SK-N-SH (cell line): Measurements from ENCODE around the gene SLC26A2. TPM values are rescaled to one million over a fixed set of nuclear protein-coding genes. Genes with fewer than 3 reads are reported as not detected.

Experiments
- CTCF ChIA-PET: fragments of 300-600, 350-600 bp; formaldehyde crosslinking; extraction: SDS; loops from one replicate; lab custom pipeline; 2021; lab: Yijun Ruan, JAX
- POLR2A ChIA-PET: fragments of 350-600 bp; sonication (Branson Sonifier 250); formaldehyde crosslinking; extraction: SDS; loops from one replicate; lab custom pipeline; 2020; ENCODE audit warnings: antibody characterized with exemption, inconsistent platforms; lab: Yijun Ruan, JAX
- DNase-seq: peaks from one replicate; pipeline ENCODE4 v3.0.0; 2012
- H2AFZ ChIP-seq: fragments of 200-600 bp; sonication (generic); 2 replicates; pipeline ENCODE4 v1.8.1; 2016; ENCODE audit warnings: antibody characterized with exemption, mild to moderate bottlenecking, low read depth
- H3F3A ChIP-seq: fragments of 200-600 bp; sonication (generic); replicated peaks from 2 replicates; pipeline ENCODE3; 2016; ENCODE audit warnings: antibody characterized with exemption, mild to moderate bottlenecking; ENCODE audit not compliant: insufficient read depth
- H3K27ac ChIP-seq, 2 experiments: fragments of 200-500 bp in 1 of 2; fragments of 200-600 bp in 1 of 2; sonication (Bioruptor generic) in 1 of 2; sonication (generic), shearing (Covaris generic) in 1 of 2; 2 replicates each; pipeline versions ENCODE4 v1.5.1 to v1.6.1; 2014 to 2016; ENCODE audit warnings: low read depth in 2 of 2, inconsistent platforms in 1 of 2, low read length in 1 of 2, mild to moderate bottlenecking in 1 of 2, mixed read lengths in 1 of 2
- H3K27me3 ChIP-seq: fragments of 200-600 bp; sonication (generic), shearing (Covaris generic); 2 replicates; pipeline ENCODE4 v1.6.1; 2016; ENCODE audit warnings: mixed run types; ENCODE audit not compliant: insufficient read depth
- H3K36me3 ChIP-seq, 2 experiments: fragments of 200-500 bp in 1 of 2; fragments of 200-600 bp in 1 of 2; sonication (Bioruptor generic) in 1 of 2; sonication (generic) in 1 of 2; replicated peaks in 1 of 2; 2 replicates each; pipeline versions ENCODE3 to v1.5.1; 2014 to 2016; ENCODE audit warnings: low read length in 1 of 2, mild to moderate bottlenecking in 1 of 2; ENCODE audit not compliant: insufficient read depth in 2 of 2, control insufficient read depth in 1 of 2
- H3K4me1 ChIP-seq, 2 experiments: fragments of 200-500 bp in 1 of 2; fragments of 200-600 bp in 1 of 2; sonication (Bioruptor generic) in 1 of 2; sonication (generic), shearing (Covaris generic) in 1 of 2; 2 replicates each; pipeline versions ENCODE4 v1.5.1 to v1.6.1; 2014 to 2016; ENCODE audit warnings: low read depth in 1 of 2, low read length in 1 of 2, mixed run types in 1 of 2; ENCODE audit not compliant: insufficient read depth in 2 of 2, control insufficient read depth in 1 of 2
- H3K4me2 ChIP-seq: fragments of 200-600 bp; sonication (generic), shearing (Covaris generic); 2 replicates; pipeline ENCODE4 v1.6.1; 2017; ENCODE audit warnings: mixed run types
- H3K4me3 ChIP-seq, 2 experiments: fragments of 200-500 bp in 1 of 2; fragments of 200-600 bp in 1 of 2; sonication (Bioruptor generic) in 1 of 2; sonication (generic), shearing (Covaris generic) in 1 of 2; 2 replicates each; pipeline versions ENCODE4 v1.5.1 to v1.8.1; 2014 to 2016; ENCODE audit warnings: low read depth in 2 of 2, inconsistent platforms in 1 of 2, low read length in 1 of 2, mild to moderate bottlenecking in 1 of 2, mixed read lengths in 1 of 2, moderate library complexity in 1 of 2
- H3K79me2 ChIP-seq: fragments of 200-600 bp; sonication (generic); 2 replicates; pipeline ENCODE4 v1.8.1; 2017; ENCODE audit warnings: mild to moderate bottlenecking; ENCODE audit not compliant: insufficient read depth
- H3K9ac ChIP-seq: fragments of 200-600 bp; sonication (generic); 2 replicates; pipeline ENCODE4 v1.6.1; 2017; ENCODE audit warnings: mixed run types
- H3K9me2 ChIP-seq: fragments of 200-600 bp; sonication (generic); 2 replicates; pipeline ENCODE4 v1.6.1; 2017; ENCODE audit warnings: mixed run types
- H3K9me3 ChIP-seq: fragments of 200-600 bp; sonication (generic); 2 replicates; pipeline ENCODE4 v1.6.1; 2017; ENCODE audit warnings: mixed run types, mild to moderate bottlenecking, moderate library complexity
- H4K20me1 ChIP-seq: fragments of 200-600 bp; sonication (generic); 2 replicates; pipeline ENCODE4 v1.6.1; 2017; ENCODE audit warnings: mild to moderate bottlenecking, mixed run types; ENCODE audit not compliant: insufficient read depth
- CHD2 ChIP-seq: fragments of 150-350 bp; IDR thresholded peaks from 2 replicates; pipeline ENCODE4 v1.6.1; 2018; ENCODE audit warnings: low read length; ENCODE audit not compliant: partially characterized antibody
- ELF1 ChIP-seq: IDR thresholded peaks from 2 replicates; pipeline ENCODE4 v1.4.0; 2012
- EP300 ChIP-seq, 2 experiments: IDR thresholded peaks; 2 replicates each; pipeline versions ENCODE4 v1.4.0 to v1.6.1; 2012; ENCODE audit warnings: borderline replicate concordance in 1 of 2, low read depth in 1 of 2, low read length in 1 of 2
- FOXJ3 ChIP-seq: sonication (generic); formaldehyde crosslinking; IDR thresholded peaks from 2 replicates; pipeline ENCODE4 v1.5.1; 2020; ENCODE audit warnings: mild to moderate bottlenecking, missing genetic modification reagents
- GABPA ChIP-seq: IDR thresholded peaks from 2 replicates; pipeline ENCODE4 v1.4.0; 2012; ENCODE audit warnings: low read depth, mild to moderate bottlenecking
- MAX ChIP-seq: IDR thresholded peaks from 2 replicates; pipeline ENCODE4 v1.4.0; 2012; ENCODE audit warnings: low read depth
- MEF2A ChIP-seq: IDR thresholded peaks from 2 replicates; pipeline ENCODE4 v1.4.0; 2012; ENCODE audit warnings: low read depth, borderline replicate concordance
- MXI1 ChIP-seq: IDR thresholded peaks from 2 replicates; pipeline ENCODE4 v1.6.1; 2012; ENCODE audit warnings: mild to moderate bottlenecking, low read depth, low read length, improper control_type of control experiment
- NRF1 ChIP-seq: IDR thresholded peaks from 2 replicates; pipeline ENCODE4 v1.6.1; 2012; ENCODE audit warnings: low read depth, mild to moderate bottlenecking, low read length
- RAD21 ChIP-seq: IDR thresholded peaks from 2 replicates; pipeline ENCODE4 v1.6.1; 2012; ENCODE audit warnings: mild to moderate bottlenecking, low read length
- SMC3 ChIP-seq: IDR thresholded peaks from 2 replicates; pipeline ENCODE4 v1.6.1; 2012; ENCODE audit warnings: low read depth, low read length, improper control_type of control experiment
- TAF1 ChIP-seq: IDR thresholded peaks from 2 replicates; pipeline ENCODE4 v1.6.1; 2012; ENCODE audit warnings: low read depth, mild to moderate bottlenecking, low read length, moderate library complexity, borderline replicate concordance
- TCF12 ChIP-seq: IDR thresholded peaks from 2 replicates; pipeline ENCODE4 v1.4.0; 2012
- USF1 ChIP-seq: IDR thresholded peaks from 2 replicates; pipeline ENCODE4 v1.4.0; 2012; ENCODE audit warnings: low read depth, borderline replicate concordance
- USF2 ChIP-seq: fragments of 150-350 bp; IDR thresholded peaks from 2 replicates; pipeline ENCODE4 v1.6.1; 2017; ENCODE audit warnings: antibody characterized with exemption, low read length, low read depth, borderline replicate concordance
- ZBTB33 ChIP-seq: IDR thresholded peaks from 2 replicates; pipeline ENCODE4 v1.4.0; 2012; ENCODE audit warnings: low read depth, borderline replicate concordance
- WGBS: methylation state at CpG from one replicate; pipeline ENCODE4 v1.1.6; 2017; ENCODE audit warnings: low lambda C conversion rate; 5-methylcytosine and 5-hydroxymethylcytosine counted together
- polyA plus RNA-seq, 3 experiments: library from polyadenylated mRNA; depleted of rRNA; stranded (reverse); fragments of >200 nt; gene quantifications; 2 replicates each; pipeline ENCODE4 v1.2.3, GENCODE V29; 2012

The SLC26A2 gene
- polyA plus RNA-seq, 1 of the 3 experiments (the other 2 are of a cell fraction): 1.3 TPM

- TF ChIP-seq TAF1: peak; percentile 76
- TF ChIP-seq GABPA: peak; percentile 64
- TF ChIP-seq MXI1: peak; percentile 71
- peak; percentile 67 for TF ChIP-seq MAX
- no peak for TF ChIP-seq SMC3
- TF ChIP-seq, all 33 proteins: peak for 17
These were observed at the start of gene SLC26A2 (continued) for GRCh38 chr5:149960272-149961185.

DNA sequence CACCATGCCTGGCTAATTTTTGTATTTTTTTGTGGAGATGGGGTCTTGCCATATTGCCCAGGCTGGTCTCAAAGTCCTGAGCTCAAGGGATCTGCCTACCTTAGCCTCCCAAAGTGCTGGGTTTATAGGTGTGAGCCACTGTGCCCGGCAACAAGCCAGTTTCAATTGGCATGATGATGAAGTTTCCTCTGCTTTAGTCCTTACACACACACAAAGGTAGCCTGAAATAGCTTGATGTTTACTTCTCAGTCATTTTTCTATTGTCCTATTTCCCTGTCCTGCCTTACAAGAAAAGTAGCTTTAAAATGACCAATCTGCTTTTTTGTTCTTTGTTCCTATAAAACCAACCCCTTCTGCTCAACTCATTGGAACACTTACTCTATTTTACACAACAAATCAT lies 49.5 kb upstream of the SLC26A2 start:
- Histone ChIP-seq H3K9ac (no peak overlapping the region), H3K9me2 (no peaks in the 10 kb centered on the region), H3K79me2 (no peaks in the 10 kb centered on the region), H3K36me3 (no peaks in the 10 kb centered on the region), H4K20me1 (no peaks in the 10 kb centered on the region), H2AFZ (no peak overlapping the region), H3K4me1 (peaks cover 0 to 13% of the 10 kb centered on the region in 2 experiments; a peak in 1 of 4 replicates), H3K27me3 (no peaks in the 10 kb centered on the region), H3F3A (no peaks in the 10 kb centered on the region), H3K9me3 (no peaks in the 10 kb centered on the region), H3K4me2 (no peak overlapping the region), H3K27ac (no peak overlapping the region), H3K4me3 (no peak overlapping the region)
- WGBS: 92% methylated on average over 1 of the region's 1 CpG
- DNase-seq: no peak
- TF ChIP-seq USF2: no peak
- no peak for TF ChIP-seq SMC3
- no peak for TF ChIP-seq ZBTB33
- TF ChIP-seq USF1: no peak
- no peak for TF ChIP-seq MEF2A
- no peak for TF ChIP-seq RAD21
- TF ChIP-seq FOXJ3: no peak
- TF ChIP-seq NRF1: no peak
- no peak for TF ChIP-seq CHD2
- TF ChIP-seq EP300 (IDR thresholded peaks at IDR 0.05; ENCODE audit: borderline replicate concordance in 1 of 2, low read depth in 1 of 2, low read length in 1 of 2): no peak
- no peak for TF ChIP-seq ELF1
- TF ChIP-seq TCF12: no peak
- POLR2A ChIA-PET: no interaction called here
- CTCF ChIA-PET: interaction anchor here (1.1 to 2.9 kb wide), 2 partner anchors 58 to 79 kb away, joined by 3 to 13 read pairs; no protein-coding TSS in a partner anchor
